HFFc6 (cell line): ENCODE data around the gene HIBADH. TPM values are rescaled to one million over a fixed set of nuclear protein-coding genes. Genes with fewer than 3 reads are reported as not detected.

Source experiments
- DNase-seq: peaks from one replicate; pipeline ENCODE4 v3.0.0-alpha.2; 2018
- H3K27ac Mint-ChIP-seq: 2 replicates; pipeline ENCODE4 v1.8.0; 2020; ENCODE audit warnings: mild to moderate bottlenecking, mixed read lengths
- H3K27me3 Mint-ChIP-seq: 2 replicates; pipeline ENCODE4 v1.8.0; 2021; ENCODE audit warnings: mild to moderate bottlenecking, moderate library complexity, mixed read lengths; ENCODE audit not compliant: insufficient read depth
- H3K36me3 Mint-ChIP-seq: 2 replicates; pipeline ENCODE4 v1.8.0; 2021; ENCODE audit warnings: low read depth, mixed read lengths
- H3K4me1 Mint-ChIP-seq: 2 replicates; pipeline ENCODE4 v1.8.0; 2020; ENCODE audit warnings: low read depth, mixed read lengths
- H3K4me3 Mint-ChIP-seq: 2 replicates; pipeline ENCODE4 v1.8.0; 2020; ENCODE audit warnings: mild to moderate bottlenecking, moderate library complexity, mixed read lengths
- H3K9me3 Mint-ChIP-seq: 2 replicates; pipeline ENCODE4 v1.8.0; 2020; ENCODE audit warnings: mild to moderate bottlenecking, mixed read lengths
- CTCF ChIP-seq: fragments of 200-600 bp; sonication (generic); IDR thresholded peaks from 2 replicates; pipeline ENCODE4 v1.5.0; 2021; ENCODE audit warnings: antibody characterized with exemption, mild to moderate bottlenecking
- total RNA-seq, 6 experiments: library from RNA; stranded (reverse); fragmentation: NEBNext Ultra II Directional; extraction: Animal tissue kit (Norgen Biotek cat#: 25700); gene quantifications; 2 replicates in 1 of 6; 3 replicates in 5 of 6; pipeline ENCODE4 v1.2.3, GENCODE V29; 2021

Gene HIBADH
- total RNA-seq, 6 experiments from 2014 or later, result 43.6 to 55.6 (median 47.3) TPM

- Mint-ChIP-seq H3K36me3 (no peaks in the 10 kb centered on the region), H3K27ac (no peak overlapping the region), H3K27me3 (no peaks in the 10 kb centered on the region; the same call in 1 of the 2 replicates), H3K9me3 (no peaks in the 10 kb centered on the region), H3K4me3 (no peak overlapping the region), H3K4me1 (peaks cover 26% of the 10 kb centered on the region)
- DNase-seq, result no peak
- no peak for TF ChIP-seq CTCF
Measured at GRCh38 chr7:27704422-27705199, 41.9 kb upstream of the HIBADH start.

- Mint-ChIP-seq H3K36me3 (no peaks in the 10 kb centered on the region), H3K4me3 (no peak overlapping the region), H3K27ac (no peak overlapping the region), H3K4me1 (peaks cover 23% of the 10 kb centered on the region), H3K9me3 (no peaks in the 10 kb centered on the region), H3K27me3 (no peaks in the 10 kb centered on the region; the same call in 1 of the 2 replicates)
- DNase-seq, result no peak
- TF ChIP-seq CTCF, result no peak
Measured at GRCh38 chr7:27703181-27703580, 40.5 kb upstream of the HIBADH start.

- Mint-ChIP-seq H3K4me1 (peaks cover 32% of the 10 kb centered on the region), H3K36me3 (no peaks in the 10 kb centered on the region), H3K27ac (no peak overlapping the region), H3K27me3 (no peaks in the 10 kb centered on the region; the same call in 1 of the 2 replicates), H3K9me3 (no peaks in the 10 kb centered on the region), H3K4me3 (no peak overlapping the region)
- no peak for TF ChIP-seq CTCF
- DNase-seq, result no peak
Measured at GRCh38 chr7:27700501-27700900, 37.8 kb upstream of the HIBADH start.

- DNase-seq, result no peak
- Mint-ChIP-seq H3K27me3 (no peaks in the 10 kb centered on the region; the same call in 1 of the 2 replicates), H3K36me3 (no peaks in the 10 kb centered on the region), H3K4me3 (no peak overlapping the region), H3K9me3 (no peaks in the 10 kb centered on the region), H3K27ac (no peak overlapping the region), H3K4me1 (peaks cover 33% of the 10 kb centered on the region)
- no peak for TF ChIP-seq CTCF
Measured at GRCh38 chr7:27699751-27700150, 37.1 kb upstream of the HIBADH start.

- Mint-ChIP-seq H3K4me3 (no peak overlapping the region), H3K36me3 (no peaks in the 10 kb centered on the region), H3K4me1 (peaks cover 38% of the 10 kb centered on the region), H3K27me3 (no peaks in the 10 kb centered on the region; the same call in 1 of the 2 replicates), H3K9me3 (no peaks in the 10 kb centered on the region), H3K27ac (peak overlapping the region; percentile 19; the same call in 1 of the 2 replicates)
- DNase-seq, result peak; percentile 30
- no peak for TF ChIP-seq CTCF
Measured at GRCh38 chr7:27697861-27698430, 35.3 kb upstream of the HIBADH start.
